Vagina (tissue), 2 donors: ENCODE measurements around the gene P2RY4. TPM values are rescaled to one million over a fixed set of nuclear protein-coding genes. Genes with fewer than 3 reads are reported as not detected.
"Not testable (repeated sequence)": the region's sequence is repeated elsewhere in the genome, so short reads cannot be mapped to it uniquely, and the experiment has no call there.

Experiments
- DNase-seq, 2 donors: peaks; one replicate each; pipeline ENCODE4 v3.0.0-alpha.2; 2017; ENCODE audit errors: extremely low spot score in 2 of 2
- H3K27ac ChIP-seq: fragments of 200-600 bp; sonication (generic); one replicate; pipeline ENCODE4 v1.5.1; 2019
- H3K27me3 ChIP-seq: fragments of 200-600 bp; sonication (generic); one replicate; pipeline ENCODE4 v1.5.1; 2019
- H3K36me3 ChIP-seq, 2 donors: fragments of 200-600 bp; sonication (generic); one replicate each; pipeline ENCODE4 v1.5.1; 2017 to 2019
- H3K4me1 ChIP-seq: fragments of 200-600 bp; sonication (generic); one replicate; pipeline ENCODE4 v1.5.1; 2019
- H3K4me3 ChIP-seq, 2 donors: fragments of 200-600 bp; sonication (generic); 1 replicate in 1 of 2; 2 replicates in 1 of 2; pipeline ENCODE4 v1.5.1; 2016 to 2019
- H3K9me3 ChIP-seq: fragments of 200-600 bp; sonication (generic); one replicate; pipeline ENCODE4 v1.5.1; 2019
- CTCF ChIP-seq, 3 experiments: fragments of 450-650 bp in 2 of 3; fragments of 200-600 bp in 1 of 3; sonication (generic) in 1 of 3; IDR thresholded peaks; one replicate each; pipeline ENCODE4 v1.5.1; 2017 to 2019; ENCODE audit warnings: antibody characterized with exemption in 3 of 3, mild to moderate bottlenecking in 2 of 3, moderate library complexity in 2 of 3
- POLR2A ChIP-seq, 2 donors: fragments of 450-650 bp; IDR thresholded peaks; one replicate each; pipeline ENCODE4 v1.6.1; 2017; ENCODE audit warnings: antibody characterized with exemption in 2 of 2, mild to moderate bottlenecking in 2 of 2, moderate library complexity in 2 of 2
- POLR2AphosphoS5 ChIP-seq, 2 donors: sonication (generic); formaldehyde crosslinking; IDR thresholded peaks; one replicate each; pipeline ENCODE4 v1.9.0; 2017; ENCODE audit warnings: antibody characterized with exemption in 2 of 2, mild to moderate bottlenecking in 2 of 2, low read depth in 1 of 2; ENCODE audit not compliant: insufficient read depth in 1 of 2
- intact Hi-C: fragments of 100-400 bp; cut with DNase I; formaldehyde crosslinking; loops from one replicate; pipeline ENCODE4 v1.15.1; 2023
- small RNA-seq: library from RNA; depleted of rRNA; stranded (forward); fragments of <200 nt; gene quantifications from one replicate; pipeline ENCODE3, GENCODE V24; 2016
- total RNA-seq: library from RNA; depleted of rRNA; stranded (reverse); fragments of >200 nt; gene quantifications from one replicate; pipeline ENCODE4 v1.2.3, GENCODE V29; 2016

P2RY4 gene
- total RNA-seq, 1 donor from 2014 or later = not detected

- no peak for DNase-seq
- H3K36me3 ChIP-seq = no peaks in the 10 kb centered on the region
- TF ChIP-seq POLR2AphosphoS5 (IDR thresholded peaks at IDR 0.05; ENCODE audit: insufficient read depth in 1 of 2, low read depth in 1 of 2) = no peak
- no peak for TF ChIP-seq CTCF (IDR thresholded peaks at IDR 0.05)
- no peaks in the 10 kb centered on the region for H3K27me3 ChIP-seq
- intact Hi-C loops = no loop called here
- H3K9me3 ChIP-seq = no peaks in the 10 kb centered on the region
- H3K4me1 ChIP-seq = no peaks in the 10 kb centered on the region
- no peak overlapping the region for H3K27ac ChIP-seq
- H3K4me3 ChIP-seq = no peak overlapping the region
These were observed 33.3 kb downstream of the P2RY4 start for GRCh38 chrX:70226687-70227086.

- no peak overlapping the region for H3K4me3 ChIP-seq
- no peaks in the 10 kb centered on the region for H3K9me3 ChIP-seq
- no peak for DNase-seq
- H3K36me3 ChIP-seq = no peaks in the 10 kb centered on the region
- no peaks in the 10 kb centered on the region for H3K27me3 ChIP-seq
- no peak overlapping the region for H3K27ac ChIP-seq
- H3K4me1 ChIP-seq = no peaks in the 10 kb centered on the region
- intact Hi-C loops = no loop called here
- TF ChIP-seq POLR2AphosphoS5 (IDR thresholded peaks at IDR 0.05; ENCODE audit: insufficient read depth in 1 of 2, low read depth in 1 of 2) (no peak), CTCF (IDR thresholded peaks at IDR 0.05) (no peak), POLR2A (IDR thresholded peaks at IDR 0.05) (no peak)
These were observed 34.0 kb downstream of the P2RY4 start for GRCh38 chrX:70226048-70226447.

- Histone ChIP-seq H3K27ac (no peak overlapping the region), H3K4me1 (no peaks in the 10 kb centered on the region), H3K4me3 (no peak overlapping the region), H3K9me3 (no peaks in the 10 kb centered on the region), H3K27me3 (no peaks in the 10 kb centered on the region), H3K36me3 (no peaks in the 10 kb centered on the region)
- DNase-seq = no peak
- intact Hi-C loops = no loop called here
- peak in 1 of 2 donors; percentile 51 for TF ChIP-seq POLR2AphosphoS5 (IDR thresholded peaks at IDR 0.05; ENCODE audit: insufficient read depth in 1 of 2, low read depth in 1 of 2)
- no peak for TF ChIP-seq POLR2A (IDR thresholded peaks at IDR 0.05)
These were observed 39.9 kb downstream of the P2RY4 start for GRCh38 chrX:70219938-70220764.

- H3K4me1 ChIP-seq, H3K36me3 ChIP-seq, intact Hi-C loops, H3K4me3 ChIP-seq, DNase-seq, H3K9me3 ChIP-seq, H3K27me3 ChIP-seq, H3K27ac ChIP-seq: not testable (repeated sequence)
These were observed 50.4 kb downstream of the P2RY4 start for GRCh38 chrX:70209570-70209969.

- H3K9me3 ChIP-seq = no peaks in the 10 kb centered on the region
- DNase-seq = no peak
- intact Hi-C loops = no loop called here
- H3K27ac ChIP-seq = no peak overlapping the region
- no peaks in the 10 kb centered on the region for H3K4me1 ChIP-seq
- H3K4me3 ChIP-seq = no peak overlapping the region
- H3K36me3 ChIP-seq = no peaks in the 10 kb centered on the region
- H3K27me3 ChIP-seq = no peaks in the 10 kb centered on the region
- TF ChIP-seq POLR2AphosphoS5 (IDR thresholded peaks at IDR 0.05; ENCODE audit: insufficient read depth in 1 of 2, low read depth in 1 of 2) = no peak
- no peak for TF ChIP-seq POLR2A (IDR thresholded peaks at IDR 0.05)
- no peak for TF ChIP-seq CTCF (IDR thresholded peaks at IDR 0.05)
These were observed 51.5 kb downstream of the P2RY4 start for GRCh38 chrX:70208479-70208878.

Small RNA genes lying within 50 kb of the gene (small RNA-seq; reads per million reads assigned to genes)
- not detected for gene RNA5SP507

Other genes starting within 250 kb of the P2RY4 start
- gene AWAT2, start 210.3 kb downstream of the P2RY4 start, total RNA-seq = not detected
- not detected for gene OTUD6A, start 197.7 kb downstream of the P2RY4 start, total RNA-seq
- gene IGBP1, start 126.8 kb downstream of the P2RY4 start, total RNA-seq = 43.2 TPM
- not detected for gene DGAT2L6, start 82.7 kb downstream of the P2RY4 start, total RNA-seq
- gene AWAT1, start 25.5 kb downstream of the P2RY4 start, total RNA-seq = not detected
- not detected for gene ARR3, start 8.1 kb upstream of the P2RY4 start, total RNA-seq
- not detected for gene RAB41, start 22.0 kb upstream of the P2RY4 start, total RNA-seq
- 33.4 TPM for gene PDZD11, start 29.7 kb upstream of the P2RY4 start, total RNA-seq
- gene KIF4A, start 29.9 kb upstream of the P2RY4 start, total RNA-seq = 2.2 TPM
- not detected for gene GDPD2, start 163.1 kb upstream of the P2RY4 start, total RNA-seq
- gene DLG3, start 184.6 kb upstream of the P2RY4 start, total RNA-seq = 27.0 TPM